ENCODE data around the gene FCMR. TPM values are rescaled to one million over a fixed set of nuclear protein-coding genes. Genes with fewer than 3 reads are reported as not detected.

Gene FCMR
- 0.37 and 1.2 TPM in 2 replicates for total RNA-seq (2014; rRNA removed; shearing (Covaris generic))

GRCh38 chr1:206921772-206922265 is at the start of gene FCMR:
TSS of gene FCMR (minus strand) at chr1:206921941. CDS start at chr1:206921854, 87 bp downstream.

DNA sequence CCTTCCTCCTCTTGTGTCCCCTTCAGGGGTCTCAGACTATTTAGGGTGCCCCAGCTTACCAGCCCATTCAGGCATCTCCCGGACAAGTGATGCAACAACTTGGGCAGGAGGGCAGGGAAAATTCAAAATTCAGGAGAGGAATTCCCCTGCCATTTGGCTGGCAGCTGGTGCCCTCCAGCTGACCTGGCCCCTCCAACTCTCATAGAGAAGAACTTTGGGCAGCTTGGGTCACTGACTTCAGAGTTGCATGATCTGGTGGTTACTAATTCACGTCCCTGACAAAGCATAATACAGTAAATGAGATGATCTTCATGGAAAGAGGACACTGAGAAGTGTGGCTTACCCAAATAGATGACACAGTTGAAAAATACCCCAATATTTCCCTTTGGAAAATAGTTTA is 48.7 kb upstream of the FCMR start, which contains the start of gene FCAMR:
Gene FCAMR, minus strand, starts transcription at position 15 of the 400 bp plus-strand sequence. CDS start 335 bp downstream, outside the sequence.

DNA sequence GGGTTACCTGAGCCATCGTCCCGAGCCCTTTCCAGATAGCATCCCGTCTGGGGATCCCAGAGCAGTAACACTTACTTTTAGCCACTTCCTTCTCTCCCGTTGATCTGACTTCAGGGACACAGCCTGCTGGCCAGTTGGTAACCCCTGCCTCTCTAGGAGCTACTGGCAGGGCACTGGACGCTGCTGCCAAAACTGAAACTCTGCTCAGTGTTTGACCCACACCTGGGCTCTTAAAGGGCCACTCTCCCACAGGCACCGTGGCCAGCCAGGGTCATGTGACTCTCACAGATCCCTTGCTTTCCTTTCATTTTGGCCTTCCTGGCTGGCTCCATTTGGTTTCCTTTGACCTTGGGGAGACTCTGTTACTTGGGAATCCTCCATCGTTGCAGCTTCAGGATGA is 24.5 kb upstream of the FCMR start, which contains the start of gene PIGR:
Gene PIGR, minus strand, starts transcription at position 206 of the 400 bp plus-strand sequence. CDS start 5,935 bp downstream, outside the sequence.

DNA sequence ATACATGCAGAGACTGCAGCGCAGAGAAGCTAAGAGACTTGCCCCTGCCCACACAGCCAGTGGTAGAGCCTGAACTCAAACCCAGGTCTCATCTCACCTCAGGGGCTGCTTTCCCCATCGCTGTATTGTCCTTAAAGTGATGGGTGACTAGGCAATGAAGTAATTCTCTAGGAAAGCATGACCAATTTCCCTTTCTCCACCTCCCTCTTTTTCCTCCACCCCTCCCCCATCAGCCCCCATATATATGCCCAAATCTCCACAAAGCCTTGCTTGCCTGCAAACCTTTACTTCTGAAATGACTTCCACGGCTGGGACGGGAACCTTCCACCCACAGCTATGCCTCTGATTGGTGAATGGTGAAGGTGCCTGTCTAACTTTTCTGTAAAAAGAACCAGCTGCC is 24.6 kb downstream of the FCMR start, which contains the start of gene IL24:
Gene IL24, plus strand, starts transcription at position 269 of the 400 bp plus-strand sequence. CDS start 390 bp downstream, outside the sequence.

DNA sequence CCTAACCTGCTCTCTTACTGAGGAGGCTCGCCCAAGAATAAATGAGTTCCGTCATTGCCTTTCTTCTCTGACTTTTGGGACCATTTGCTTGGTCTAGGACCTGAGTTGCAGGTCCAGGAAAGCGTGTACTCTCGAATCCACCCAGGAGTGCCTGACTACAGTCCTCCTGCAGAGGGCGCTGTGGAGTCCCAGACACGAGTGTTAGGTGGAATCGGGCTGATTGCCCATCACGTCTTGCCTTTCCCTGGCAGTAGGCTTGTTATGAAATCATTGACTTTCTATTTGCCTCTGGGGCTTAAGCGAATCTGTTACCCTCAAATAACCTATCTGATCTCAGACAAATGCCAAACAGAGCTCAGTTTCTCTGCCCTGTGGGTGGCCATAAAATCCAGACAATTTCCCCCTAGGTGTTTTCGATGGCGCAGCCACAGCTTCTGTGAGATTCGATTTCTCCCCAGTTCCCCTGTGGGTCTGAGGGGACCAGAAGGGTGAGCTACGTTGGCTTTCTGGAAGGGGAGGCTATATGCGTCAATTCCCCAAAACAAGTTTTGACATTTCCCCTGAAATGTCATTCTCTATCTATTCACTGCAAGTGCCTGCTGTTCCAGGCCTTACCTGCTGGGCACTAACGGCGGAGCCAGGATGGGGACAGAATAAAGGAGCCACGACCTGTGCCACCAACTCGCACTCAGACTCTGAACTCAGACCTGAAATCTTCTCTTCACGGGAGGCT is 56.6 kb downstream of the FCMR start, which contains the start of gene IL20:
Gene IL20, plus strand, starts transcription at position 685 of the 733 bp plus-strand sequence. CDS start 230 bp downstream, outside the sequence.

Other genes starting within 250 kb of the FCMR start
- 42.3 and 47.6 TPM in 2 replicates for gene MAPKAPK2, start 237.0 kb downstream of the FCMR start, total RNA-seq (2014; rRNA removed; shearing (Covaris generic))
- not detected in 2 replicates for gene IL19, start 151.2 kb downstream of the FCMR start, total RNA-seq (2014; rRNA removed; shearing (Covaris generic))
- 0.19 and 0.34 TPM in 2 replicates for gene IL10, start 149.4 kb downstream of the FCMR start, total RNA-seq (2014; rRNA removed; shearing (Covaris generic))
- gene IL20, start 56.3 kb downstream of the FCMR start, total RNA-seq (2014; rRNA removed; shearing (Covaris generic)) = 0.23 TPM in 1 of 2 replicates, not detected in the other
- gene IL24, start 24.5 kb downstream of the FCMR start, total RNA-seq (2014; rRNA removed; shearing (Covaris generic)) = 101 and 122 TPM in 2 replicates
- 0.03 TPM in 1 of 2 replicates, not detected in the other for gene PIGR, start 24.5 kb upstream of the FCMR start, total RNA-seq (2014; rRNA removed; shearing (Covaris generic))
- gene FCAMR, start 48.5 kb upstream of the FCMR start, total RNA-seq (2014; rRNA removed; shearing (Covaris generic)) = not detected in 2 replicates
- 0.04 and 0.13 TPM in 2 replicates for gene C1orf116, start 110.8 kb upstream of the FCMR start, total RNA-seq (2014; rRNA removed; shearing (Covaris generic))
- 18.1 and 18.3 TPM in 2 replicates for gene YOD1, start 129.3 kb upstream of the FCMR start, total RNA-seq (2014; rRNA removed; shearing (Covaris generic))
- gene PFKFB2, start 131.3 kb upstream of the FCMR start, total RNA-seq (2014; rRNA removed; shearing (Covaris generic)) = 5.8 and 7.3 TPM in 2 replicates
- not detected in 2 replicates for gene C4BPB, start 166.9 kb upstream of the FCMR start, total RNA-seq (2014; rRNA removed; shearing (Covaris generic))
- not detected in 2 replicates for gene C4BPA, start 182.3 kb upstream of the FCMR start, total RNA-seq (2014; rRNA removed; shearing (Covaris generic))

Measured in A375 (cell line).